AG09319 (cell line): ENCODE data around the gene FDPS.

Experiments
- DNase-seq: peaks from one replicate; pipeline ENCODE4 v3.0.0-alpha.2; 2010; ENCODE audit warnings: low read depth; ENCODE audit errors: extremely low read depth
- CTCF ChIP-seq: IDR thresholded peaks from 2 replicates; pipeline ENCODE4 v1.5.1; 2011; ENCODE audit warnings: low read depth, mild to moderate bottlenecking, inconsistent platforms, low read length, moderate library complexity

Gene FDPS

GRCh38 chr1:155308493-155309422, at the start of gene FDPS:
TSS of gene FDPS (plus strand) at chr1:155308866. CDS start at chr1:155309790, 924 bp downstream.
- peak; percentile 96 for DNase-seq
- no peak for TF ChIP-seq CTCF

- TF ChIP-seq CTCF: no peak
- no peak for DNase-seq
Measured at GRCh38 chr1:155260276-155260675, 48.4 kb upstream of the FDPS start.

GRCh38 chr1:155261493-155261851, 47.2 kb upstream of the FDPS start:
- DNase-seq: no peak

GRCh38 chr1:155261852-155262673, 46.6 kb upstream of the FDPS start, which contains the start of gene SCAMP3:
TSS of gene SCAMP3 (minus strand) at chr1:155262360. CDS start at chr1:155262151, 209 bp downstream.
- TF ChIP-seq CTCF: no peak
- DNase-seq: peak; percentile 94

More at GRCh38 chr1:155261493-155261851, 47.2 kb upstream of the FDPS start:
- no peak; the same call in 1 of the 2 replicates for TF ChIP-seq CTCF

- no peak for TF ChIP-seq CTCF
- DNase-seq: no peak
Measured at GRCh38 chr1:155263067-155263466, 45.6 kb upstream of the FDPS start.

GRCh38 chr1:155266553-155266952, 42.1 kb upstream of the FDPS start:
- no peak for DNase-seq
- no peak for TF ChIP-seq CTCF
